ENCODE data around the gene CPXM1. TPM values are rescaled to one million over a fixed set of nuclear protein-coding genes. Genes with fewer than 3 reads are reported as not detected.

Gene CPXM1
- total RNA-seq, 1 experiment from 2014 or later: 0.17 TPM

GRCh38 chr20:2783908-2784566, 16.4 kb downstream of the CPXM1 start:
- H2AFZ ChIP-seq (ENCODE audit: low read depth, low read length, poor library complexity, severe bottlenecking): no peak overlapping the region
- TF ChIP-seq, protein P1, sequence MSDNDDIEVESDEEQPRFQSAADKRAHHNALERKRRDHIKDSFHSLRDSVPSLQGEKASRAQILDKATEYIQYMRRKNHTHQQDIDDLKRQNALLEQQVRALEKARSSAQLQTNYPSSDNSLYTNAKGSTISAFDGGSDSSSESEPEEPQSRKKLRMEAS (IDR thresholded peaks at IDR 0.05): no peak
- no peak for TF ChIP-seq CTCF (IDR thresholded peaks at IDR 0.05 in 2 of 3, conservative IDR thresholded peaks at IDR 0.05 in 1 of 3; ENCODE audit: borderline replicate concordance in 1 of 3, insufficient read depth in 1 of 3, low read depth in 2 of 3, low read length in 2 of 3)
- TF ChIP-seq ZFX (IDR thresholded peaks at IDR 0.05): no peak
- no peak for TF ChIP-seq EZH2phosphoT487 (IDR thresholded peaks at IDR 0.05; ENCODE audit: borderline replicate concordance)
- no peak for TF ChIP-seq YY1 (IDR thresholded peaks at IDR 0.05; ENCODE audit: extremely low read depth, insufficient replicate concordance, low read depth, low read length)
- no peak for TF ChIP-seq JUND (IDR thresholded peaks at IDR 0.05)
- TF ChIP-seq, protein P2, sequence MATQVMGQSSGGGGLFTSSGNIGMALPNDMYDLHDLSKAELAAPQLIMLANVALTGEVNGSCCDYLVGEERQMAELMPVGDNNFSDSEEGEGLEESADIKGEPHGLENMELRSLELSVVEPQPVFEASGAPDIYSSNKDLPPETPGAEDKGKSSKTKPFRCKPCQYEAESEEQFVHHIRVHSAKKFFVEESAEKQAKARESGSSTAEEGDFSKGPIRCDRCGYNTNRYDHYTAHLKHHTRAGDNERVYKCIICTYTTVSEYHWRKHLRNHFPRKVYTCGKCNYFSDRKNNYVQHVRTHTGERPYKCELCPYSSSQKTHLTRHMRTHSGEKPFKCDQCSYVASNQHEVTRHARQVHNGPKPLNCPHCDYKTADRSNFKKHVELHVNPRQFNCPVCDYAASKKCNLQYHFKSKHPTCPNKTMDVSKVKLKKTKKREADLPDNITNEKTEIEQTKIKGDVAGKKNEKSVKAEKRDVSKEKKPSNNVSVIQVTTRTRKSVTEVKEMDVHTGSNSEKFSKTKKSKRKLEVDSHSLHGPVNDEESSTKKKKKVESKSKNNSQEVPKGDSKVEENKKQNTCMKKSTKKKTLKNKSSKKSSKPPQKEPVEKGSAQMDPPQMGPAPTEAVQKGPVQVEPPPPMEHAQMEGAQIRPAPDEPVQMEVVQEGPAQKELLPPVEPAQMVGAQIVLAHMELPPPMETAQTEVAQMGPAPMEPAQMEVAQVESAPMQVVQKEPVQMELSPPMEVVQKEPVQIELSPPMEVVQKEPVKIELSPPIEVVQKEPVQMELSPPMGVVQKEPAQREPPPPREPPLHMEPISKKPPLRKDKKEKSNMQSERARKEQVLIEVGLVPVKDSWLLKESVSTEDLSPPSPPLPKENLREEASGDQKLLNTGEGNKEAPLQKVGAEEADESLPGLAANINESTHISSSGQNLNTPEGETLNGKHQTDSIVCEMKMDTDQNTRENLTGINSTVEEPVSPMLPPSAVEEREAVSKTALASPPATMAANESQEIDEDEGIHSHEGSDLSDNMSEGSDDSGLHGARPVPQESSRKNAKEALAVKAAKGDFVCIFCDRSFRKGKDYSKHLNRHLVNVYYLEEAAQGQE (IDR thresholded peaks at IDR 0.05; ENCODE audit: low read depth): no peak
- TF ChIP-seq SP1 (IDR thresholded peaks at IDR 0.05; ENCODE audit: low read depth): no peak
- TF ChIP-seq RAD21 (IDR thresholded peaks at IDR 0.05; ENCODE audit: low read depth): no peak
- TF ChIP-seq ELF1 (IDR thresholded peaks at IDR 0.05; ENCODE audit: borderline replicate concordance, low read depth): no peak
- no peak for TF ChIP-seq CBX3 (IDR thresholded peaks at IDR 0.05; ENCODE audit: low read depth)
- no peak for TF ChIP-seq EGR1 (IDR thresholded peaks at IDR 0.05; ENCODE audit: low read depth)
- TF ChIP-seq ATF3 (IDR thresholded peaks at IDR 0.05): no peak
- TF ChIP-seq TCF7L2 (IDR thresholded peaks at IDR 0.05; ENCODE audit: borderline replicate concordance, extremely low read depth, insufficient read depth, insufficient read length): no peak
- TF ChIP-seq CEBPB (IDR thresholded peaks at IDR 0.05; ENCODE audit: low read depth): no peak
- TF ChIP-seq EZH2 (IDR thresholded peaks at IDR 0.05): no peak
- no peak for TF ChIP-seq ZNF274 (IDR thresholded peaks at IDR 0.05; ENCODE audit: low read depth, low read length)
- no peak for TF ChIP-seq FOSL1 (IDR thresholded peaks at IDR 0.05; ENCODE audit: low read depth)
- BruUV-seq (replicated peaks): no TSS peak
- H3K4me3 ChIP-seq (replicated peaks in 1 of 2; ENCODE audit: low read depth in 1 of 2, low read length in 2 of 2): no peak overlapping the region
- H3K9me3 ChIP-seq (ENCODE audit: control insufficient read depth in 1 of 2, insufficient read depth in 1 of 2, low read depth in 1 of 2, low read length in 2 of 2): no peaks in the 10 kb centered on the region
- no peaks in the 10 kb centered on the region for H3K79me2 ChIP-seq (ENCODE audit: insufficient read depth, low read length)
- H3K4me2 ChIP-seq (ENCODE audit: low read length): no peak overlapping the region
- POLR2A ChIA-PET: no interaction called here
- RAD21 ChIA-PET (ENCODE audit: low non-redundant PET in 1 of 2, low total read pairs in 2 of 2, uncharacterized antibody in 2 of 2, unreplicated experiment in 2 of 2): no interaction called here
- no peaks in the 10 kb centered on the region for H3K36me3 ChIP-seq (ENCODE audit: control insufficient read depth in 1 of 2, insufficient read depth in 2 of 2, low read length in 2 of 2)
- no peaks in the 10 kb centered on the region for H4K20me1 ChIP-seq (ENCODE audit: insufficient read depth)
- H3K9ac ChIP-seq (ENCODE audit: low read length): no peak overlapping the region
- no peak overlapping the region for H3K27ac ChIP-seq (ENCODE audit: low read depth, low read length)
- intact Hi-C loops (cut with micrococcal nuclease): no loop called here
- H3K4me1 ChIP-seq (ENCODE audit: control insufficient read depth in 1 of 2, insufficient read depth in 2 of 2, low read length in 2 of 2): no peaks in the 10 kb centered on the region
- no peak for ATAC-seq
- peaks cover 6% of the 10 kb centered on the region; the same call in 1 of the 2 replicates for H3K27me3 ChIP-seq (ENCODE audit: insufficient read depth, low read length)
- no peaks in the 10 kb centered on the region for H3K9me2 ChIP-seq (ENCODE audit: insufficient read depth)
- DNase-seq (ENCODE audit: low read depth, low spot score): no peak
- CTCF ChIA-PET: no interaction called here
